Measurements from ENCODE around the gene SPPL3.
"Not testable (repeated sequence)": the region's sequence is repeated elsewhere in the genome, so short reads cannot be mapped to it uniquely, and the experiment has no call there.

The SPPL3 gene

GRCh38 chr12:120917748-120918147 lies 13.6 kb upstream of the SPPL3 start:
- no peak for DNase-seq

GRCh38 chr12:120916561-120916960 lies 12.4 kb upstream of the SPPL3 start:
- no peak for DNase-seq

GRCh38 chr12:120914794-120915193 lies 10.6 kb upstream of the SPPL3 start:
- DNase-seq: no peak

- DNase-seq: no peak
Measured at GRCh38 chr12:120909633-120910298, 5.6 kb upstream of the SPPL3 start.

- DNase-seq: no peak
Measured at GRCh38 chr12:120905856-120906384, 1.8 kb upstream of the SPPL3 start.

GRCh38 chr12:120903412-120904196 lies 554 bp downstream of the SPPL3 start:
- no peak for DNase-seq

GRCh38 chr12:120902846-120903411 lies 1.2 kb downstream of the SPPL3 start:
- no peak for DNase-seq

- DNase-seq: no peak
Measured at GRCh38 chr12:120901818-120902217, 2.3 kb downstream of the SPPL3 start.

GRCh38 chr12:120901101-120901500 lies 3.1 kb downstream of the SPPL3 start:
- DNase-seq: not testable (repeated sequence)

GRCh38 chr12:120895532-120895931 lies 8.6 kb downstream of the SPPL3 start:
- no peak for DNase-seq

GRCh38 chr12:120892265-120892664 lies 11.9 kb downstream of the SPPL3 start:
- no peak for DNase-seq

GRCh38 chr12:120890963-120891362 lies 13.2 kb downstream of the SPPL3 start:
- DNase-seq: no peak

- no peak for DNase-seq
Measured at GRCh38 chr12:120887253-120888043, 16.7 kb downstream of the SPPL3 start.

- DNase-seq: no peak
Measured at GRCh38 chr12:120886199-120887018, 17.7 kb downstream of the SPPL3 start.

GRCh38 chr12:120885521-120885920 lies 18.6 kb downstream of the SPPL3 start:
- no peak for DNase-seq

- no peak for DNase-seq
Measured at GRCh38 chr12:120884644-120885043, 19.5 kb downstream of the SPPL3 start.

- DNase-seq: no peak
Measured at GRCh38 chr12:120882055-120882555, 22.1 kb downstream of the SPPL3 start.

GRCh38 chr12:120879718-120880300 lies 24.3 kb downstream of the SPPL3 start:
- DNase-seq: no peak

GRCh38 chr12:120879102-120879501 lies 25.1 kb downstream of the SPPL3 start:
- no peak for DNase-seq

GRCh38 chr12:120874547-120875245 lies 29.5 kb downstream of the SPPL3 start:
- DNase-seq: no peak

GRCh38 chr12:120873226-120873625 lies 30.9 kb downstream of the SPPL3 start:
- no peak for DNase-seq

Measured in cerebellar nuclear complex (tissue), 1 donor.